HG02798 (cell line): ENCODE results near the gene TBC1D8.

Source experiments
- ATAC-seq: cut with Tn5 transposase; IDR thresholded peaks from one replicate; pipeline ENCODE4 v1.9.1; 2021; ENCODE audit warnings: mild to moderate bottlenecking; ENCODE audit not compliant: unreplicated experiment, poor library complexity

Gene TBC1D8

GRCh38 chr2:101037161-101037755, 113.9 kb downstream of the TBC1D8 start:
- no peak for ATAC-seq

- no peak for ATAC-seq
Measured at GRCh38 chr2:101036562-101036961, 114.6 kb downstream of the TBC1D8 start.

- no peak for ATAC-seq
Measured at GRCh38 chr2:101032084-101032776, 119.0 kb downstream of the TBC1D8 start.

- ATAC-seq: no peak
Measured at GRCh38 chr2:101030866-101031554, 120.2 kb downstream of the TBC1D8 start.

GRCh38 chr2:101027852-101028251, 123.3 kb downstream of the TBC1D8 start:
- no peak for ATAC-seq

- no peak for ATAC-seq
Measured at GRCh38 chr2:101026923-101027469, 124.2 kb downstream of the TBC1D8 start.

GRCh38 chr2:101026253-101026701, 124.9 kb downstream of the TBC1D8 start:
- no peak for ATAC-seq

- ATAC-seq: no peak
Measured at GRCh38 chr2:101025561-101025960, 125.6 kb downstream of the TBC1D8 start.

- no peak for ATAC-seq
Measured at GRCh38 chr2:101023327-101024107, 127.7 kb downstream of the TBC1D8 start.

GRCh38 chr2:101022221-101022620, 129.0 kb downstream of the TBC1D8 start:
- ATAC-seq: no peak

GRCh38 chr2:101018934-101019333, 132.2 kb downstream of the TBC1D8 start:
- ATAC-seq: no peak

GRCh38 chr2:101017371-101017770, 133.8 kb downstream of the TBC1D8 start:
- ATAC-seq: no peak

- ATAC-seq: no peak
Measured at GRCh38 chr2:101014264-101014857, 136.8 kb downstream of the TBC1D8 start.

GRCh38 chr2:101012706-101013181, 138.4 kb downstream of the TBC1D8 start:
- ATAC-seq: no peak

- peak; percentile 89 for ATAC-seq
Measured at GRCh38 chr2:101012054-101012705, 139.0 kb downstream of the TBC1D8 start.

GRCh38 chr2:101011152-101011551, 140.0 kb downstream of the TBC1D8 start:
- ATAC-seq: no peak

GRCh38 chr2:101007415-101008345, 143.5 kb downstream of the TBC1D8 start:
- ATAC-seq: no peak

- no peak for ATAC-seq
Measured at GRCh38 chr2:101006065-101006715, 145.0 kb downstream of the TBC1D8 start.
